ENCODE measurements around the gene OR56A1. TPM values are rescaled to one million over a fixed set of nuclear protein-coding genes. Genes with fewer than 3 reads are reported as not detected.

Gene OR56A1
- total RNA-seq, 1 donor from 2014 or later: not detected

DNA sequence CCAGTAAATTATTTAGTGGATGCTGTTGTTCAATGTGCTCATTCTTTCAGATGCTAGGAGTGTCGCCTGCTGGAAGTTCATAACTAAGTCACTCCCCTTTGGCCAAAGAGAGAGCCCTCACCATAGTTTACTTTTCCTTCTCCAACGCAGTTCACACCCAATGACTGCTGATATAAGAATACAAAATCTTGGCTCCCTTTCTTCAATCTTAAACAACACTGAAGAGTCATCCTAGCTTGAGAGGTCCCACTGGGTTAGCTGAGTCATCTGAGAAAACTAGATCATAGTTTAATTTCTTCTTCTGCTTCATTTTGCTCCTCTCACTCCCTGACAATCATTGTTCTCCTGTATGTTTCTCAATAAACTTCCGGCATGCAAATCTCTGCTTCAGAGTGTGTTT lies 38.4 kb downstream of the OR56A1 start:
- no peak for DNase-seq (ENCODE audit: low read depth, low spot score)

DNA sequence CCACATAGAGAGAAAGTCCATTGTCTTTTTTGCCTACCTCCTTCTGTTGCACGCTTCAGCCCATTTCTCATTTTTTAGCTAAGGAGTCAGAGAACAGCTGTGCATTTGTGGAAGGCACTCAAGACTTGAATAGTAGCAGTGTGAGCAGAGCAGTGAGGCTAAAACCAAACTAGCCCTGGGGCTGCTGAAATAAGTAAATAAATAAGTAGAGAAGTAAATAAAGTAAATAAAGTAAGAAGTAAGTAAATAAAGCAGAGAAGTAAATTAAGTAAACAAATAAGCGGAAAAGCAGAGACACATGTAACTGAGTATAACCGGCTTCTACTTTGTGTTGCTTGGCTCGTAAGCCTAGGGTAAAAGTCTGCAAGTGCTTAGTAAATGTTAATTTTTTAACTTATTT lies 41.4 kb downstream of the OR56A1 start:
- DNase-seq (ENCODE audit: low read depth, low spot score): no peak

DNA sequence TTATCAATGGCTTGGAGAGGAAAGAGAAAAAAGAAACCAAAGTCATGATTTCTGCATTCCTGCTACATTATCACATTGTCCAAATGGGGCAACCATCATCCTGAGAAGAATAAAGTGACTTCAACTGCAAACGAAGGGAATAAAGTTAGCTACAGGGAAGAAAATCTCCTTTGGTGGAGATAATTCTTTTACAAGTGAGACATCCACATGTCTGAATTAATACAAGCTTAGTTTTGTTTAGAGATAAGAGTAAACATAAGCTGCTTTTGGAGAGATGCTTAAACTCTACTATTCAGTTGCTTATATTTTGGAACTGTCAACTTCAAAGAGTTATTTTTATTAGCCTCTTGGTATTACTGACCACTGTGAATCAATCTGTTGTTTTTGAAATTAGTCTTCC lies 43.7 kb downstream of the OR56A1 start, which contains the start of gene OR52L1:
Gene OR52L1 (minus strand): TSS at position 101 of the 400 bp plus-strand sequence. CDS start 55 bp downstream, at position 46.
- DNase-seq (ENCODE audit: low read depth, low spot score): no peak

DNA sequence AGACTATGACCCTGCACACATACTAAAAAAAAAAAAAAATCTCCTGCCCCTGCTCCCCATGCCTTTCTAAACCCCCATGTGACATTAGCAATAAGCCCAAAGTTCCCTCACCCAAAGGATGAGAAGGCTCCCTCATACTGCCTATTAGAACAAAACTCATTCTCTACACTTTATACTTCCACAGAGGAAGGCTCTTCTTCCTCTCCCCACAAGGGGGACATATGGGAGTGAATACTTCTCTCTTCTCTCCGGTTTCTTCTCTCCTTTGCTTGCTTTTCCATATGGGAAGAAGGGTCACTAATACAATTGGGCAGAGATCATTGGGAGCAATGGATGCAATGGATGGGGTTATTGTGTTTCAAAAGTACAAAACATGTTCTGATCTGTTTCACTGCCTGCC lies 47.1 kb downstream of the OR56A1 start:
- DNase-seq (ENCODE audit: low read depth, low spot score): no peak

DNA sequence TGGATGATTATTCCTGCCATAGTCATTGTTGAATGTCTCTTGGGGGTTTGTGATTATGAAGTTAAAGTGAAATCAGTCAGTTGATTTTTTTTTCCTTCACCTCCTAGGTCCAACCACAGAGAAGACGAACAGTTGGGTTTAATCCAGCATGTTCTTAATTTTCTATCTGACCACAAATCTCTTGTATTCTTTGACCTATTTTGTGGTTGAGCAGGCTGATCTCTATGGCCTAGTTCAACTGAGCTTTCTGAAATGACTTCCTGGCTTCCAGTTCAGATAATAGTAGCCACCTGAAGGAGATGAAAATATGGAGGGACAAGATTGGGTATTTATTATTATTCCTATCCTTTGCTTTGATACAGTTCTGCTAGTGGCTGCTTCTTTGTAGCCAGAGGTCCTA lies 57.0 kb downstream of the OR56A1 start:
- DNase-seq (ENCODE audit: low read depth, low spot score): no peak

Other genes with a start within 250 kb of the OR56A1 start
- not detected in 2 replicates for gene OR52N5, start 247.4 kb downstream of the OR56A1 start, total RNA-seq
- gene OR52N1, start 239.5 kb downstream of the OR56A1 start, total RNA-seq: not detected in 2 replicates
- gene OR52N2, start 221.8 kb downstream of the OR56A1 start, total RNA-seq: not detected in 2 replicates
- gene OR52E6, start 188.9 kb downstream of the OR56A1 start, total RNA-seq: not detected in 2 replicates
- gene OR52E8, start 173.1 kb downstream of the OR56A1 start, total RNA-seq: not detected in 2 replicates
- not detected in 2 replicates for gene OR52E4, start 150.1 kb downstream of the OR56A1 start, total RNA-seq
- gene OR52E5, start 137.6 kb downstream of the OR56A1 start, total RNA-seq: not detected in 2 replicates
- gene OR56A3, start 88.5 kb downstream of the OR56A1 start, total RNA-seq: not detected in 2 replicates
- not detected in 2 replicates for gene OR56A5, start 62.3 kb downstream of the OR56A1 start, total RNA-seq
- gene OR52L1, start 43.8 kb downstream of the OR56A1 start, total RNA-seq: not detected in 2 replicates
- not detected in 2 replicates for gene OR56A4, start 23.8 kb downstream of the OR56A1 start, total RNA-seq
- gene OR56B4, start 76.9 kb upstream of the OR56A1 start, total RNA-seq: not detected in 2 replicates
- not detected in 2 replicates for gene OR52B2, start 139.6 kb upstream of the OR56A1 start, total RNA-seq
- gene OR52W1, start 168.5 kb upstream of the OR56A1 start, total RNA-seq: not detected in 2 replicates
- gene C11orf42, start 174.8 kb upstream of the OR56A1 start, total RNA-seq: not detected in 2 replicates
- 8.0 and 8.4 TPM in 2 replicates for gene FHIP1B, start 203.9 kb upstream of the OR56A1 start, total RNA-seq
- not detected in 2 replicates for gene CNGA4, start 208.3 kb upstream of the OR56A1 start, total RNA-seq
- not detected in 2 replicates for gene CCKBR, start 229.1 kb upstream of the OR56A1 start, total RNA-seq